WTC11 (cell line): ENCODE results near the gene CFAP300.

Experiments used
- ATF3 ChIP-seq: sonication (generic); formaldehyde crosslinking; conservative IDR thresholded peaks from 2 replicates; pipeline ENCODE4 v1.8.1; 2022; ENCODE audit warnings: mild to moderate bottlenecking, missing genetic modification reagents
- CTCF ChIP-seq: fragments of 200-600 bp; IDR thresholded peaks from 2 replicates; pipeline ENCODE4 v1.8.0; 2022; ENCODE audit warnings: antibody characterized with exemption
- IRF2 ChIP-seq: sonication (generic); formaldehyde crosslinking; IDR thresholded peaks from 2 replicates; pipeline ENCODE4 v1.8.0; 2022; ENCODE audit warnings: low read depth, missing genetic modification reagents, borderline replicate concordance
- NR2C2 ChIP-seq: sonication (generic); formaldehyde crosslinking; IDR thresholded peaks from 2 replicates; pipeline ENCODE4 v1.8.0; 2022; ENCODE audit warnings: mild to moderate bottlenecking, missing genetic modification reagents
- TP53 ChIP-seq: sonication (generic); formaldehyde crosslinking; IDR thresholded peaks from 2 replicates; pipeline ENCODE4 v1.8.1; 2023; ENCODE audit warnings: mild to moderate bottlenecking, missing genetic modification reagents
- USF1 ChIP-seq: sonication (generic); formaldehyde crosslinking; IDR thresholded peaks from 2 replicates; pipeline ENCODE4 v1.8.0; 2022; ENCODE audit warnings: mild to moderate bottlenecking, missing genetic modification reagents
- TF ChIP-seq, protein P1 (sequence below): sonication (generic); formaldehyde crosslinking; IDR thresholded peaks from 2 replicates; pipeline ENCODE4 v1.8.1; 2022; ENCODE audit warnings: low read depth, missing genetic modification reagents, borderline replicate concordance
- TF ChIP-seq, protein P2 (sequence below): sonication (generic); formaldehyde crosslinking; IDR thresholded peaks from 2 replicates; pipeline ENCODE4 v1.8.0; 2022; ENCODE audit warnings: mild to moderate bottlenecking, missing genetic modification reagents
- TF ChIP-seq, protein P3 (sequence below): sonication (generic); formaldehyde crosslinking; IDR thresholded peaks from 2 replicates; pipeline ENCODE4 v1.8.1; 2022; ENCODE audit warnings: low read depth, mild to moderate bottlenecking, moderate library complexity, missing genetic modification reagents, borderline replicate concordance
- TF ChIP-seq, protein P4 (sequence below): sonication (generic); formaldehyde crosslinking; IDR thresholded peaks from 2 replicates; pipeline ENCODE4 v1.8.0; 2022; ENCODE audit warnings: missing genetic modification reagents

- TF ChIP-seq, protein P1, sequence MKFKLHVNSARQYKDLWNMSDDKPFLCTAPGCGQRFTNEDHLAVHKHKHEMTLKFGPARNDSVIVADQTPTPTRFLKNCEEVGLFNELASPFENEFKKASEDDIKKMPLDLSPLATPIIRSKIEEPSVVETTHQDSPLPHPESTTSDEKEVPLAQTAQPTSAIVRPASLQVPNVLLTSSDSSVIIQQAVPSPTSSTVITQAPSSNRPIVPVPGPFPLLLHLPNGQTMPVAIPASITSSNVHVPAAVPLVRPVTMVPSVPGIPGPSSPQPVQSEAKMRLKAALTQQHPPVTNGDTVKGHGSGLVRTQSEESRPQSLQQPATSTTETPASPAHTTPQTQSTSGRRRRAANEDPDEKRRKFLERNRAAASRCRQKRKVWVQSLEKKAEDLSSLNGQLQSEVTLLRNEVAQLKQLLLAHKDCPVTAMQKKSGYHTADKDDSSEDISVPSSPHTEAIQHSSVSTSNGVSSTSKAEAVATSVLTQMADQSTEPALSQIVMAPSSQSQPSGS (CRISPR knock-in tag), result no peak
- TF ChIP-seq, protein P2, sequence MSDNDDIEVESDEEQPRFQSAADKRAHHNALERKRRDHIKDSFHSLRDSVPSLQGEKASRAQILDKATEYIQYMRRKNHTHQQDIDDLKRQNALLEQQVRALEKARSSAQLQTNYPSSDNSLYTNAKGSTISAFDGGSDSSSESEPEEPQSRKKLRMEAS (CRISPR knock-in tag), result no peak
- TF ChIP-seq USF1 (no peak), TP53 (no peak), CTCF (no peak), NR2C2 (CRISPR knock-in tag) (no peak), ATF3 (CRISPR knock-in tag) (no peak), IRF2 (CRISPR knock-in tag) (no peak)
- TF ChIP-seq, protein P3, sequence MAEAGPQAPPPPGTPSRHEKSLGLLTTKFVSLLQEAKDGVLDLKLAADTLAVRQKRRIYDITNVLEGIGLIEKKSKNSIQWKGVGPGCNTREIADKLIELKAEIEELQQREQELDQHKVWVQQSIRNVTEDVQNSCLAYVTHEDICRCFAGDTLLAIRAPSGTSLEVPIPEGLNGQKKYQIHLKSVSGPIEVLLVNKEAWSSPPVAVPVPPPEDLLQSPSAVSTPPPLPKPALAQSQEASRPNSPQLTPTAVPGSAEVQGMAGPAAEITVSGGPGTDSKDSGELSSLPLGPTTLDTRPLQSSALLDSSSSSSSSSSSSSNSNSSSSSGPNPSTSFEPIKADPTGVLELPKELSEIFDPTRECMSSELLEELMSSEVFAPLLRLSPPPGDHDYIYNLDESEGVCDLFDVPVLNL (CRISPR knock-in tag), result no peak
- TF ChIP-seq, protein P4, sequence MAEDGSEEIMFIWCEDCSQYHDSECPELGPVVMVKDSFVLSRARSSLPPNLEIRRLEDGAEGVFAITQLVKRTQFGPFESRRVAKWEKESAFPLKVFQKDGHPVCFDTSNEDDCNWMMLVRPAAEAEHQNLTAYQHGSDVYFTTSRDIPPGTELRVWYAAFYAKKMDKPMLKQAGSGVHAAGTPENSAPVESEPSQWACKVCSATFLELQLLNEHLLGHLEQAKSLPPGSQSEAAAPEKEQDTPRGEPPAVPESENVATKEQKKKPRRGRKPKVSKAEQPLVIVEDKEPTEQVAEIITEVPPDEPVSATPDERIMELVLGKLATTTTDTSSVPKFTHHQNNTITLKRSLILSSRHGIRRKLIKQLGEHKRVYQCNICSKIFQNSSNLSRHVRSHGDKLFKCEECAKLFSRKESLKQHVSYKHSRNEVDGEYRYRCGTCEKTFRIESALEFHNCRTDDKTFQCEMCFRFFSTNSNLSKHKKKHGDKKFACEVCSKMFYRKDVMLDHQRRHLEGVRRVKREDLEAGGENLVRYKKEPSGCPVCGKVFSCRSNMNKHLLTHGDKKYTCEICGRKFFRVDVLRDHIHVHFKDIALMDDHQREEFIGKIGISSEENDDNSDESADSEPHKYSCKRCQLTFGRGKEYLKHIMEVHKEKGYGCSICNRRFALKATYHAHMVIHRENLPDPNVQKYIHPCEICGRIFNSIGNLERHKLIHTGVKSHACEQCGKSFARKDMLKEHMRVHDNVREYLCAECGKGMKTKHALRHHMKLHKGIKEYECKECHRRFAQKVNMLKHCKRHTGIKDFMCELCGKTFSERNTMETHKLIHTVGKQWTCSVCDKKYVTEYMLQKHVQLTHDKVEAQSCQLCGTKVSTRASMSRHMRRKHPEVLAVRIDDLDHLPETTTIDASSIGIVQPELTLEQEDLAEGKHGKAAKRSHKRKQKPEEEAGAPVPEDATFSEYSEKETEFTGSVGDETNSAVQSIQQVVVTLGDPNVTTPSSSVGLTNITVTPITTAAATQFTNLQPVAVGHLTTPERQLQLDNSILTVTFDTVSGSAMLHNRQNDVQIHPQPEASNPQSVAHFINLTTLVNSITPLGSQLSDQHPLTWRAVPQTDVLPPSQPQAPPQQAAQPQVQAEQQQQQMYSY (CRISPR knock-in tag), result no peak
Measured at GRCh38 chr11:102001657-102002338, 45.4 kb upstream of the CFAP300 start.
